Hepatic stellate cell (primary cell): Measurements from ENCODE around the gene MRPS7.
A peak's percentile ranks its signal among the peaks of the same experiment; 100 is the strongest.
"Not testable (repeated sequence)": the region's sequence is repeated elsewhere in the genome, so short reads cannot be mapped to it uniquely, and the experiment has no call there.

Experiments
- DNase-seq: peaks from one replicate; pipeline ENCODE4 v3.0.0; 2011; ENCODE audit warnings: low spot score

MRPS7 gene

DNA sequence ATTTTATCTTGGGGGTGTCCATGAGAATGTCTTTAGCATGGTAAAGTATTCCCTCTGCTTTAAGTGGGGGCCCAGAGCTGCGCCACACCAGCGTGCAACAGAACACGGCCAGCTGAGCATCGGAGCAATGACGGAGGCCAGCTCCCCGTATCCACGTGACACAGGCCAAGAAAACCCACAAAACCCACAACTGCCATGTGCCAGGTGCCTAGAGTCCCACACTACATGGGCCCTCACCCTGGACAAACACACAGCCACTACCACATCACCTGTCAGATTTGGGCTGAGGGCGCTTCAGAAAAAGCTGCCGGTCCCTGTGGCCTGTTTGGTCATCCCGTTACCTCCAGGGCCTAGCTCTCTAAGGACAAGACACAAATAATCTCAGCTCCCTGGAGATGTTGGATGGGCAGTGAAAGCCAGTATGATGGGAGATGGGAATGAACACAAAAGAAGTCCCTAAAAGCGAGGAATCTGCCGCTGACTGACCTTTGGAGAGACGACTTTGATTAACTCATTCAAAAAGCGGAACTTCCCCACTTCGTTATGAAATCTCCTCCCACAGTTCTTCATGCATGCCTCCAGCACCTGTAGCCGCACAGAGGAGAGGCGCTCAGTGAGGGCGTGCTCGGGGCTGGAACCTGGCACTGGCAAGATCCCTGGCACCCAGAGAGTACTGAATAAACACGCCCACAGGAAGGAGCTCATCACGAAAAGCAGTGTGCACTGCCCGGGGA lies 17.4 kb upstream of the MRPS7 start:
- no peak for DNase-seq

DNA sequence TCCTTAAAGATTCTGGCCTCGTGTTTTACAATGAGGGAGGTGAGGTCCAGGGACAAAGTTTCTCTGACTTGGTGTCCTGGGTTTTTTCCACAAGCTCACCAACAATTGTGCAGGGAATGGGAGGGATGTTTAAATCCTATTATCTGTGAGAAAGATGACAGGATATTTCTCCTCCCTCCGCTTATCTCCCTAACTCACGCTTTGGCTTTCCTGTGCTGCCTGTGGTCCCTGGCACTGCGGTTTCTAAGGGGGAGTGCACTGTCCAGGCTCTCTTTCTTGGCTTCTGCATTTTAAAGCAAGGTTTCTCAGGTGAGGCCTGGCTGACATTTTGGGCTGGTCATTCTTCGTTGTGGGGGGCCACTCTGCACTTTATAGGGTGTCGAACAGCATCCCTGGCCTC lies 16.7 kb upstream of the MRPS7 start:
- no peak for DNase-seq

DNA sequence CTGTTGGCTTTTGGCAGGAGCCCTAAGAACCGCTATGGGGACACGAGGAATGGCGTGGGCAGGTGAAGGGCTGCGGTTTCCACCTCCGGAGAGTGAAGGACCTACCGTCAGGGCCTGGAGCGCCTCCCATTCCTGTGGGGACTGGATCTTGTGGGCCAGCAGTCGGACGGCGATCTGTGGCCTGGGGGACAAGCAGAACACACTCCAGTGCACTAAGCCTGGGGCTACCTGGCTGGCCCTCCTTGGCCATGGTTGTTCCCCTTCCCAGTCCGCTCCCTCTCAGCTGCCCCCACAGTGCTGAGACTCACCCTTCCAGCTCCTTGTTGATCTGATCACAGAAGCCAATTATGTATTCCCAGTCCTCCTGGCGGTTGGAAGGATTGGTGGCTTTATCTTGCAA lies 15.3 kb upstream of the MRPS7 start:
- no peak for DNase-seq

DNA sequence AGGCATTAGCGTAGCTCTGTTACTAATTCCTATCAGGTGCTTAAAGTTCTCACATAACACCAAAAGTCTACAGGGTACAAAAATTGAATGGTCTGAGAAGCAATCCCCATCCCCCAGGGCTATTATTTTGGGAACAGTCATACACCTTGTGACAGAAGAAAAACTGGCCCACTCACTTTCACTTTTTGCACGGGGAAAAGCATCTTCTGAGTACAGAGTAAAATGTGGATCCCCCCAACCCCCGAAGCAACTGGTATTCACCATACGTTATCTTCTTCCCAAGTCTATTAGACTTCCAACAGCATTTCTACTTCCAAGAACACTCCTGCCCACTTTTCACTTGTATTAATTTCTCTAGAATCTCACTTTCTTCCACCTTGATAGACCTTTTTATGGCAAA lies 12.1 kb upstream of the MRPS7 start:
- DNase-seq: no peak

DNA sequence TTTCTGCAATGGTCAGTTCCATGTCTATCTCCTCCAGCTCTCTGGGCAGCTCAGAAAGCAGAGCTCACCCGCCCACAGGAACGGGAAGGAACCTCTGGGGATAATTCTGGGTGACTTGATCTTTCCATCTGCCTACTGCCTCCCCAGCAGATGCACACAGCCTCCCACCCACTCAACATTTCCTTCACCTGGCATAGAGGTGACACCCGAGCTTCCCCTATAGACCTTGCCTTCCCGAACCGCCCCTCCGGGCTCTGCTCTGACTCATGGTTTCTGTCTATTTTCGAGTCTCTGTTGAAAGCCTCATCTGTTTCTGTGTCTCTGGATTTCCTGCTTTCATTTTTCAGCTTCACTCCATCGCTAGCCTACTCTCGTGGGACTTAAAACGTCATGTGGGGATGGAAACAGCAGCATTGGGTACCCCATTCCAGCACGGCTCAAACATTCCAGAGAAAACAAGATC lies 11.6 kb upstream of the MRPS7 start:
- peak; percentile 95 for DNase-seq

DNA sequence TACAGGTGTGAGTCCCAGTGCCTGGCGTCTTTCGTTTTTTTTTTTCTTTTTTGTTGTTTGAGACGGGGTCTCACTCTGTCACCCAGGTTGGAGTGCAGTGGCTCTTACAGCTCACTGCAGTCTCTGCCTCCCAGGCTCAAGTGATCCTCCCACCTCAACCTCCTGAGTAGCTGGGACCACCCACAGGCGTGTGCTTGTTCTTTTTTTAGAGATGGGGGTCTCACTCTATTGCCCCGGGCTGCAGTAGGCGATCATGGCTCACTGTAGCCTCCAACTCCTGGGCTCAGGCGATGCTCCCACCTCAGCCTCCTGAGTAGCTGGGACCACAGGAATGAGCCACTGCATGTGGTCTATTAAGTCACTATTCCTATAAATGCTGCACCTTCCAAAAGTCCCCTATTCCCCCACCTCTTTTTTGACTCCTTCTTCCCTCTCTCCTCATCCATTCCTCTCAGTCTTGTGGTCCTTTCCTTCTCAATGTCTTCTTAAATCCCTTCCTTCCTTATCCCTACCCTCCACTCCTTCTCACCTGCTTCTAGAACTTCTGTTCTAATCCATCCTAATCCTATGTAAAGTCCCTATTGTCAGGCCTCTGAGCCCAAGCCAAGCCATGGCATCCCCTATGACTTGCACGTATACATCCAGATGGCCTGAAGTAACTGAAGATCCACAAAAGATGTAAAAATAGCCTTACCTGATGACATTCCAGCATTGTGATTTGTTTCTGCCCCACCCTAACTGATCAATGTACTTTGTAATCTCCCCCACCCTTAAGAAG lies 9.5 kb upstream of the MRPS7 start:
- no peak for DNase-seq

DNA sequence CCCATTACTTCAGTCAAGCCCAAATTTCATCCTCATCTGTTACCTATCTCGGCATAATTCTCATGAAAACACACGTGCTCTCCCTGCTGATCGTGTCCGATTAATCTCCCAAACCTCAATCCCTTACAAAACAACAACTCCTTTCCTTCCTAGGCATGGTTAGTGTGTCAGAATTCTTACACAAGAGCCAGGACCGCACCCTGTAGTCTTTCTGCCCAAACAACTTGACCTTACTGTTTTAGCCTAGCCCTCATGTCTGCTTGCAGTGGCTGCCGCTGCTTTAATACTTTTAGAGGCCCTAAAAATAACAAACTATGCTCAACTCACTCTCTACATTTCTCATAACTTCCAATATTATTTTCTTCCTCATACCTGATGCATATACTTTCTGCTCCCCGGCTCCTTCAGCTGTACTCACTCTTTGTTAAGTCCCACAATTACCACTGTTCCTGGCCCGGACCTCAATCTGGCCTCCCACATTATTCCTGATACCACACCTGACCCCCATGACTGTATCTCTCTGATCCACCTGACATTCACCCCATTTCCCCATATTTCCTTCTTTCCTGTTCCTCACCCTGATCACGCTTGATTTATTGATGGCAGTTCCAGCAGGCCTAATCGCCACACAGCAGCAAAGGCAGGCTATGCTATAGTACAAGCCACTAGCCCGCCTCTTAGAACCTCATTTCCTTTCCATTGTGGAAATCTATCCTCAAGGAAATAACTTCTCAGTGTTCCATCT lies 5.6 kb upstream of the MRPS7 start:
- DNase-seq: not testable (repeated sequence)

DNA sequence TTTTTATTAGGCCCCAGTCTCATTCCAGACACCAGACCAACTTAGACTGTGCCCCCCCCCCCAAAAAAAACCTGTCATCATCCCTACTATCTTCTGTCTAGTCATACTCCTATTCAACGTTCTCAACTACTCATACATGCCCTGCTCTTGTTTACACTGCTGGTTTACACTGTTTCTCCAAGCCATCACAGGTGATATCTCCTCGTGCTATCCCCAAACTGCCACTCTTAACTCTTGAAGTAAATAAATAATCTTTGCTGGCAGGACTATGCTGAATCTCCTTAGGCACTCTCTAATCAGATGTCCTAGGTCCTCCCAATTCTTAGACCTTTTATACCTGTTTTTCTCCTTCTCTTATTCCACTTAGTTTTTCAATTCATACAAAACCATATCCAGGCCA lies 4.5 kb upstream of the MRPS7 start:
- not testable (repeated sequence) for DNase-seq

DNA sequence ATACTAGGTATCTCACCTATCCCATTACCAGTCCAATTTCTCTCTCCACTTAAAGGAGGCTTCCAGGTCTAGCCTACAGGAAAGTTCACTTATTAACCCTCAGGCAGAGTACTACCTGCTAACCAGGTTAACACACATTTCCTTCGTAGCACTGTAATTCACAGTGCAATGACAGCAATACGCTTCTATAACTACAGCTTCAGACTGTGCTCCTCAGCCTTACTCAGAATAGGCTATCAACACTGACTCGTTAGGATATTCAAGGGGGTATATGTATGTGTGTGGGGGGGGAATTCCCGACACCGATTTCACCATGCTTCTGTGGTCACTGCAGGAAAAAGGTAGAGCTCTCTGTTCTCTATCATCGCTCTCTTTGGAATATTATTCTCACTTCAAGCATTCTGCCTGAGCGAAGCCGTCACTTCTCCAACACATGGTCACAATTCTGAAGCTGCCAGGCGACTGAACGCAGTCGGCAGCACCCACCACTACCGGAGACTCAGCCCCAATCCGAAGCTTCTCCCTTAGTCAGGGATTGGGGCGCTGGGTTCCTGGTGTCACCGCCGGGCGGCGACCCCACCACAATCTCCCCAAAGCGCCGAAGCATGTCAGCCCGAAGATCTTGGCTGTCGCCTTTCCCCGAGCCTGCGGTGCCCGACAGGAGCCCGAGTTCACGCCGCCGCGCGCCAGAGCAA lies 891 bp upstream of the MRPS7 start:
- DNase-seq: no peak

DNA sequence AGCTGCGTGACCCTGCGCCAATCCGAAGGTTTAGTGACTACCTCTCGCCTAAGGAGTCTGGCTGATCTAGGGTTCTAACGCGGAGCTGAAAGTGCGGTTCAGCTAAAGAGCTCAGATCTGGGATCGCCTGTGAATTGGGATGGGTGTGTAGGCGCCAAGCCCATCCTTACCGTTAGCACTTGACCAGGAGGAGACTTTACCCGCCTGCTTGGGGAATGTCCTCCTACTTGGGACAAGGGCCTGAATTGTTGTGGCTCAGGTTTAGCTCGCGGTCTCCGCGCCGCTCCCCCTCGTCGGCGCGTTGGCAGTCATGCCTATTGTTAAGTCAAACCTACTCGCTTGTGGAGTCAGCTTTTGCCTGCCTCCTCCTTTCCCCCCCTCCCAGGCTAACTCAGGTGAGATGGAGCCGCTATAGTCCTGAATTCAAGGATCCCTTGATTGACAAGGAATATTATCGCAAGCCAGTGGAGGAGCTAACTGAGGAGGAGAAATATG lies 480 bp downstream of the MRPS7 start:
- no peak for DNase-seq

DNA sequence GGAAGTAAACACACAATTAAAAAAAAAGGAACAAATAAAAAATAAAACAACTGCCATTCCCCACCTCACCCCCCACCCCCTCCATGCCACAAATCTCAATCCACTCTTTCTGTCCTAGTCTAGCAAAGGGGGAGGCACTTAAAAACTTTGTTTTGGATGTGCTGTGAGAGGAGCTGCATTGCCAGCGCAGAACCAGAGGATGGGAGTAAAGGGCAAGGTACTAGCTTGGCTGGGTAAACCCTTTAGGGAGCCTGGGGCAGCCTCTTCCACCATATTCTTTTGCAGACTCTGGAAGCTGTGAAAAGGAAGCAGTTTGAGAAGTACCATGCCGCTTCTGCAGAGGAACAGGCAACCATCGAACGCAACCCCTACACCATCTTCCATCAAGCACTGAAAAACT lies 1.4 kb downstream of the MRPS7 start:
- no peak for DNase-seq

DNA sequence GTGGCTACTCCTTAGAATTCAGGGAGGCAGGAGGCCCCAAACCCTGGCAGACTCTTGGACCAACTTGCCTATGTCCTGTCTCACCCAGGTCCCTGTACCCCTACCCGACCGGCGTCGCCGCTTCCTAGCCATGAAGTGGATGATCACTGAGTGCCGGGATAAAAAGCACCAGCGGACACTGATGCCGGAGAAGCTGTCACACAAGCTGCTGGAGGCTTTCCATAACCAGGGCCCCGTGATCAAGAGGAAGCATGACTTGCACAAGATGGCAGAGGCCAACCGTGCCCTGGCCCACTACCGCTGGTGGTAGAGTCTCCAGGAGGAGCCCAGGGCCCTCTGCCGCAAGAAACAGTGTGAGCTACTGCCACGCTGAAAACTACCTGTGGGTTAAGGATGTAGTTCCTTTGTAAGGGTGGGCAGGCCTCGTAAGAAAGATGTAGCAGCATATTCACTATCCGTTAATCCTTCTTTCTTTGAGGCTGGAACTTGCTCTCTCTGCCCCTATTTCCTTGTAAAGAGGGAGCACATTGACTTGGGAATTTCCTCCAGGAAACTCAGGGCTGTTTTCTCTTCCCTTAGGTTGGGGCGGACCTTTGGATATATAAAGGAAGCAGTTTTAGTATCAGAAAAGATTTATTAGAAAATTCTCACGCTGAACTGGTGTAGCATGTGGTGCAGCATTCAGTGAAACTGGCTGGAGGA lies 4.1 kb downstream of the MRPS7 start:
- DNase-seq: no peak

DNA sequence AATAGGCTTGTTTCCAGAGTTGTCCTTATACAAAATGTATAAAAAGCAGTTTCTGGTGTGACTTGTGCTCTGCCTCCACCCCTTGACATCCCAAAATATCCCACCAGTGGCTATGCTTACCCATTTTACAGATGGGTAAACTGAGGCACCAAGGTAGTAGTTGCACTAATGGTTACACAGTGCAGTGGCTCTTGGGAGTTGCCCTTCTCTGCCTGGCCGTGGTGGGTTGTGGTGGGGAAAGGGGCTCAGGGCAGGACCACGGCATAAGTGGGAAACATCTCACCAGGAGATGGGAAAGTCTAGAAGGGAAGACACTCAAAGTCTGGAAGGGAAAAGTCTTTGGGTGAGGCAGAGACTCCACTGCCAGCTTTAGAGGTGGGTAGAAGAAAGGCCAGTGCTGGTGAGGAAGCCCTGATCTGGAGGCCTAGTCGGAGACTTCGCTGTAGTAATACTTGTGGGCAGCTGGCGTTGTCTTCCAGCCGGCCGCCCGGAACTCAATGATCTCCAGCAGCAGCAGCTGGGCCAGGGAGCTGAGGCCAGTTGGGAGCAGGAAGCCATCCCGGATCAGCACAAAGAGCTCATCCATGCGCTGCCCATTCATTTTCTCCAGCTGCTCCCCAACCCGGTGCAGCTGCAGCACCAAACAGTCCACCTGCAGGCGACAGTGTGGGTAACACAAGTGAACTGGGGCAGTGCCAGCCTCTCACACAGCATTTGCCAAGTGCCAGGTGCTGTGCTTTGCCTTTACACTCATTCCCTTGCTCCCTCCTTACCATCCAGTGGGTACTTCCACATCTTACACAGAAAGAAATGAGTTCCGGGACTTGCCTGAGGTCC lies 4.9 kb downstream of the MRPS7 start:
- DNase-seq: no peak

DNA sequence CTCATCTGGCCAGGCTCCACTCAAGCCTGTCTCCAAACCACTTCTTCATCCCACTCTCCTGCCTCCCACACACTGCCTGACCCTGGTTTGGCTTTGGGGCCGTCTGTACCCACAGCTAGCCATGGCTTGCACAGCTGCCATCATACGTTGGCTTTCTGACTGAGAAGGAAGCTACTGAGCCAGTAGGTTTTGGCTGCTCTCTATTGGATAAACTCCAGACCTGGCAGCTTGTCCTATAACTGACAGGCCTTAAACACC lies 5.4 kb downstream of the MRPS7 start:
- DNase-seq: no peak

DNA sequence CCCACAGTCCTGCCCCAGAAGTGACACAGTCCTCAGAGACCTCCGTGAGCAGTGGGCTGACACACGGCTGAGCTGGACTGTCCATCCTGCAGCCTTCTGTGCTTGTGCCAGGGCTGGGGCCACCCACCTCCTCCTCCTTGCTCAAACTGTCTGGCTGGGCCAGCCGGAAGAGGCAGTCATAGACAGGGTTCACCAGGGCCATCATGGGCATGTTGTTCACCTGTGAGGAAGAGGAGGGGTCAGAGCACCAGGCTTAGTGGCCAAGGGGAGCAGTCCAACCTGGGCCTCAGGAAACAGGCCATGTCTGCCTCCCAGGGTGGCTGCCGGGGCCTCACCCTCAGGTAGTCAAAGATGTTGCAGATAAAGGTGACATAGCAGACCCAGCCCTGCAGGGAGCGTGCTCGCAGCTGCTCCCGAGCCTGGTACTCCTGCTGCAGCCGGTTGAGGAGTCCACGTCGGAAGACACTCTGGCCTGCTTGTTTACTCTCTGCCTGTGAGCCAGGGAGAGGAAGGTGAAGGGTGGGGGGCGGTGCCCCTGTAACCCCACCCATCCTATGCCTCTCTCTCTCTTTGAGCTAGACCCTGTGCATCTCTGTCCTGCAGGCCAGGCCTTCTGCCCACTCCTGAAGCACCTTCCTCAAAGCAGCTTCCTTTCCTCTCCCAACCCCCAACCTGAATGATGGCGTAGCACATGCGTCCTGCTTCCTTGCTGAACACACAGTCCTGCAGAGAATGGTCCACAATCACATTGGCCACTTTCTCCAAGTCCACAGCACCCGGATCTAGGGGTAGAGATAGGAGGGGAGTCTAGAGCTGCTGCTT lies 5.9 kb downstream of the MRPS7 start:
- DNase-seq: no peak

DNA sequence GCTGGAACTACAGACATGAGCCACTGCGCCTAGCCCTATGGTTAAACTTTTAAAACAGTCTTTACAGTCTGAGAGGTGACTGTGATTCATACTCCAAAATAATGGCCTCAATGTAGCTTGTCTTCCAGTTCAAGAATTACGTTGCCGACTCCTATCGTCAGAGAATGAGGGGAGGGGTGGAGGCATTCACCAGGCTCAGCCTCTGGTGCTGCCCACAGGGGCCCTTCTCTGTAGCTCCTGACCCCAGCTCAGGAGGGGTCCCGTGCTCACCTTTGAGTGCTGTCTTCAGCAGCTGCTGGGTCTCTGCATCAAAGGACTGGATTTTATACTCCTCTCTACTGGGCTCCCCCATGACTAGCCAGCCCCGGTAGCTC lies 8.2 kb downstream of the MRPS7 start:
- DNase-seq: no peak

DNA sequence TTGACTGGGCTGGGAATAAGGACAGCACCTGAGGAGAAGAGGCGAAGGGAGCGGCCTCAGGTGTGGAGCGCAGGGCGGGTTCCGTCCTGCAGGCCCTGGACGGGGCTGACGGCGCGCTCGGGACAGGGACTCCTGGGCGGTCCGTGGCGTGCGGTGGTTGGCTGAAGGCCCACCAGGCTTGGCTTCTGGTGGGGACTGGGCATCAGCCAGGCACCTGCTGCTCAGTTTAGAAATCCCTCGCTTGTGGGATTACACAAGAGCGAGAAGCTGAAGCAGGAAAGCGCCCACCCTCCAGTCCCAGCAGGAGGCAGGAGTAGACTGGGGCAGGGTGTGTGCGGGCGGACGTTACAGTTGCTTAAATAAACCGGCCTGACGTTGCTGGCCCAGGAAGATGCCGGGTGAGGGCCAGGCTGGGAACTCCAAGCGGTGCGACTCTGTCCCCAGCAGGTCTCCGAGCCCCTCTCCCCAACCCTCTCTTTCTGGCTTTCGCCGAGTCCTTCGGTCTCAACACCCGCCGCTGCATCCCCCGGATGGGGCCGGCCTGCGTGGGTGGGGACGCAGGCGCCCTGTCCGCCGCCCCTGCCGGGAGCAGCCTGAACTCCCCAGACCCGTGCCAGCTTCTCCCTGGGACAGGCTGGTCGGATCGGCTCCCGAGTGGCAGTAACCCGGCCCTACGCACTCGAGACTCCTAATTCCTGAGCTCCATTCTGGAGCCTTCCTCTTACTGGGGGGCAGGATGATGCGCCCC lies 8.7 kb downstream of the MRPS7 start:
- peak; percentile 86 for DNase-seq

DNA sequence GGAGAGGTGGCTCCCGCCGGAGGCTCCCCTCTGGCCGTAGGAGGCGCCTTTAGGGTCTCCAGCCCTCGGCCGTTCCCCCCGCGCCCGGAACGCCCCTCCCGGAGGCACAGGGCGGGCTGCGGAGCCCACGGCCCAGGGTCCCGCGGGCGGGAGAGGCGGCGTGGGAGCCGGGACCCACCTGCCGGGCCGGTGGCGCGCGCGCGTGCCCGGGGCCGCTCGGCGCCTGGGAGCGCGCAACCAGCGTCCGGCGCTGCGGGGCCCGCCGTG lies 9.2 kb downstream of the MRPS7 start, which contains the start of gene MIF4GD:
Gene MIF4GD, minus strand, starts transcription at position 266 of the 267 bp plus-strand sequence. CDS start 1,036 bp downstream, outside the sequence.
- DNase-seq: no peak

DNA sequence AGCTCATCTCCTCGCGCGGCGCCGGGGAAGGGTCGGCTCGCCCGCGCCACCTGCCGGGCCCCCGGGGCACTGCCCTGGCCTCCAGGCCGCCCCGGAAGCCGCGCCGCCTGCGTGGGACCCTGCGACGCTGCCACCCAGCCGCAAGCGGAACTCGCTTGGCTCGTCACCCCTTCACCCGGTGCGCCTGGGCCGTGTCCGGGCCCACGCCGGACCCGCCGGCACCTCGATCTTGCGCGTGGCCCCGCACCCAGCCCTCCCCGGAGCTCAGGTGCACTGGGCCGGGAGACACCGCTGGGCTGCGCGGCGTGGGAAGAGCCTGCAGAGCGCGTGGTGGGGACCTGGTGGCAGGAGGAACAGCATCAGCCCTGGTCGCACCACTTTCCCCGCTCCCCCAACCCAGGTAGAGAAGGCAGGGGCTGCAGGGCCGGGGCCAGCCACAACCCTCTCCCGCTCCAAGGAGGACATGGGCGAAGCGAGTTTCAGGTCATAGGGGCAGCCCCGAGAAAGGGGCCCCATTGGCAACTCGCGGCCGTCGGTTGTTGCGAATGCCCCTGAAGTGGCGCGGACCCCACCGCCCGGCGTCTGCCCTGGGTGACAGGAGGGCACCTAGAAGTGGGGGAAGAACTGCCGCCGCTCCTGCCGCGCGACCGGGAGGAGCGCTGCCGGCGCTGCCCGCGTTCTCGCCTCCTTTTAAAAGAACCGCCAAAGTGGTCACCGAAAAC lies 9.7 kb downstream of the MRPS7 start:
- peak; percentile 92 for DNase-seq
